K562 (cell line): ENCODE results near the gene MRPS5. TPM values are rescaled to one million over a fixed set of nuclear protein-coding genes. Genes with fewer than 3 reads are reported as not detected.

Experiments used
- FOXM1 ChIP-seq, 2 experiments: fragments of 450-650 bp in 1 of 2; sonication (generic) in 1 of 2; formaldehyde crosslinking in 1 of 2; IDR thresholded peaks; 2 replicates each; pipeline versions ENCODE4 v1.6.1 to v1.9.0; 2017 to 2022; ENCODE audit warnings: low read depth in 2 of 2, mild to moderate bottlenecking in 2 of 2, missing genetic modification reagents in 1 of 2, moderate library complexity in 1 of 2
- RBM34 ChIP-seq: fragments of 200-400 bp; formaldehyde crosslinking; IDR thresholded peaks from 2 replicates; pipeline ENCODE4 v1.6.1; 2018; ENCODE audit warnings: low read length, borderline replicate concordance; ENCODE audit not compliant: insufficient read depth
- TCFL5 ChIP-seq: fragments of 250-450 bp; sonication (Bioruptor Pico); conservative IDR thresholded peaks from 2 replicates; pipeline ENCODE4 v1.6.1; 2021; ENCODE audit warnings: mild to moderate bottlenecking, moderate library complexity, matching md5 sums
- ZNF232 ChIP-seq: sonication (generic); formaldehyde crosslinking; IDR thresholded peaks from 2 replicates; pipeline ENCODE4 v1.8.0; 2022; ENCODE audit warnings: mild to moderate bottlenecking, missing genetic modification reagents
- polyA plus RNA-seq, 8 experiments: library from polyadenylated mRNA; depleted of rRNA in 4 of 8; stranded (reverse) in 5 of 8; unstranded in 3 of 8; fragments of >200 nt; fragmentation: Nextera tagmentation in 2 of 8; fragmentation: Illumina TruSeq in 1 of 8; extraction: Ambion mirVana in 2 of 8; extraction: Trizol in 1 of 8; gene quantifications; 2 replicates each; pipeline versions ENCODE4 v1.2.1 to v1.2.3, GENCODE V29; 2011 to 2014; ENCODE audit warnings: inconsistent platforms in 1 of 8, missing spikeins in 1 of 8
- total RNA-seq, 7 experiments: library from RNA; depleted of rRNA in 6 of 7; stranded (reverse); fragments of >200 nt in 6 of 7; fragmentation: Illumina TruSeq in 2 of 7; extraction: Trizol in 2 of 7; gene quantifications; 2 replicates each; pipeline versions ENCODE4 v1.2.1 to v1.2.3, GENCODE V29; 2011 to 2021; ENCODE audit warnings: low replicate concordance in 1 of 7
- TF ChIP-seq, protein P1 (sequence below): sonication (generic); formaldehyde crosslinking; IDR thresholded peaks from 2 replicates; pipeline ENCODE4 v1.8.1; 2023; ENCODE audit warnings: mild to moderate bottlenecking, missing genetic modification reagents, moderate library complexity
- TF ChIP-seq, protein P2 (sequence below): fragments of 200-800 bp; sonication (Bioruptor generic); IDR thresholded peaks from 2 replicates; pipeline ENCODE4 v1.6.1; 2017; ENCODE audit warnings: missing genetic modification characterization, missing compliant biosample characterization
- TF ChIP-seq, protein P3 (sequence below), 3 experiments: fragments of 200-800 bp in 1 of 3; sonication (Bioruptor generic) in 1 of 3; sonication (generic) in 1 of 3; formaldehyde crosslinking in 1 of 3; IDR thresholded peaks; 2 replicates each; pipeline versions ENCODE4 v1.6.1 to v1.8.0; 2016 to 2022; ENCODE audit warnings: mild to moderate bottlenecking in 2 of 3, missing compliant biosample characterization in 2 of 3, missing genetic modification characterization in 2 of 3, missing genetic modification reagents in 1 of 3
- TF ChIP-seq, protein P4 (sequence below): fragments of 250-450 bp; sonication (Bioruptor Pico); IDR thresholded peaks from 2 replicates; pipeline ENCODE4 v1.5.0; 2021
- TF ChIP-seq, protein P5 (sequence below), 2 experiments: fragments of 450-650 bp; IDR thresholded peaks; 2 replicates each; pipeline ENCODE4 v1.6.1; 2018; ENCODE audit warnings: mild to moderate bottlenecking in 2 of 2, low read depth in 1 of 2; ENCODE audit not compliant: partially characterized antibody in 2 of 2
- TF ChIP-seq, protein P6 (sequence below): fragments of 450-650 bp; formaldehyde crosslinking; IDR thresholded peaks from 2 replicates; pipeline ENCODE4 v1.4.0; 2022; ENCODE audit warnings: missing genetic modification characterization

Gene MRPS5
- total and polyA plus RNA-seq, 9 of the 15 experiments (the other 6 are each of a cell fraction or from before 2014, with no cell fraction given), result 85.0 to 162 (median 118) TPM

DNA sequence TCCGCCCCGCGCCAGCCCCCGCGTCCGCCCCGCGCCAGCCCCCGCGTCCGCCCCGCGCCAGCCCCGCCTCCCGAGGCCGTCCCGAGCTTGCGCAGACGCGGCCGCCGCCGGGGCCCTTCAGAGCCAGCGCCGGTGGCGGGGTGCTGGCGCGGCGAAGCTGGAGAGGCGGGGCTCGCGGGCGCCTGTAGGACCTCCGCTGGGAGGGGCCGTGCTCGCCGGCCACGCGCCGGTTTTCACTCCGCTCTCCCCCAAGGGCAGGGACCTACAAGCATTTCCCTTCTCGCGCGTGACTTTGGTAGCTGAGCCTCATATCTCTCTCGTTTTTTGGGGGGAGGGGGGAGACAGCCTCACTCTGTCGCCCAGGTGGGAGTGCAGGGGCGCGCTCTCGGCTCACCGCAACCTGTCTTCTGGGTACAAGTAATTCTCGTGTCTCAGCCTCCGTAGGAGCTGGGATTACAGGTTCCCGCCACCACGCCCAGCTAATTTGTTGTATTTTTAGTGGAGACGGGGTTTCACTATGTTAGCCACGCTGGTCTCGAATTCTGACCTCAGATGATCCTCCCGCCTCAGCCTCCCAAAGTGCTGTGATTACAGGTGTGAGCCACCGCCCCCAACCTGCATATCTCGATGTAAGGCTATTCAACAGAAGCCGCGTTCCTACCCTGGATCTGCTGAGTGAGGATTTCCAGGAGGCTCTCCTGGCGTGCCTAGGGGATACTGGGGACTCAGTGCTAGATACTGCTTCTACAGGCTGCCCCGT is 38.3 kb upstream of the MRPS5 start, which contains the start of gene ZNF514 (continued):
- TF ChIP-seq RBM34 (no peak), TCFL5 (CRISPR knock-in tag) (no peak), ZNF232 (CRISPR knock-in tag) (no peak), FOXM1 (IDR thresholded peaks at IDR 0.05; ENCODE audit: low read depth) (no peak), FOXM1 (CRISPR knock-in tag; IDR thresholded peaks at IDR 0.05; ENCODE audit: low read depth) (no peak)
- TF ChIP-seq, protein P1, sequence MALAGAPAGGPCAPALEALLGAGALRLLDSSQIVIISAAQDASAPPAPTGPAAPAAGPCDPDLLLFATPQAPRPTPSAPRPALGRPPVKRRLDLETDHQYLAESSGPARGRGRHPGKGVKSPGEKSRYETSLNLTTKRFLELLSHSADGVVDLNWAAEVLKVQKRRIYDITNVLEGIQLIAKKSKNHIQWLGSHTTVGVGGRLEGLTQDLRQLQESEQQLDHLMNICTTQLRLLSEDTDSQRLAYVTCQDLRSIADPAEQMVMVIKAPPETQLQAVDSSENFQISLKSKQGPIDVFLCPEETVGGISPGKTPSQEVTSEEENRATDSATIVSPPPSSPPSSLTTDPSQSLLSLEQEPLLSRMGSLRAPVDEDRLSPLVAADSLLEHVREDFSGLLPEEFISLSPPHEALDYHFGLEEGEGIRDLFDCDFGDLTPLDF (CRISPR knock-in tag), result no peak
- TF ChIP-seq, protein P2, sequence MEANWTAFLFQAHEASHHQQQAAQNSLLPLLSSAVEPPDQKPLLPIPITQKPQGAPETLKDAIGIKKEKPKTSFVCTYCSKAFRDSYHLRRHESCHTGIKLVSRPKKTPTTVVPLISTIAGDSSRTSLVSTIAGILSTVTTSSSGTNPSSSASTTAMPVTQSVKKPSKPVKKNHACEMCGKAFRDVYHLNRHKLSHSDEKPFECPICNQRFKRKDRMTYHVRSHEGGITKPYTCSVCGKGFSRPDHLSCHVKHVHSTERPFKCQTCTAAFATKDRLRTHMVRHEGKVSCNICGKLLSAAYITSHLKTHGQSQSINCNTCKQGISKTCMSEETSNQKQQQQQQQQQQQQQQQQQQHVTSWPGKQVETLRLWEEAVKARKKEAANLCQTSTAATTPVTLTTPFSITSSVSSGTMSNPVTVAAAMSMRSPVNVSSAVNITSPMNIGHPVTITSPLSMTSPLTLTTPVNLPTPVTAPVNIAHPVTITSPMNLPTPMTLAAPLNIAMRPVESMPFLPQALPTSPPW (CRISPR knock-in tag), result peak; percentile 96
- TF ChIP-seq, protein P3, sequence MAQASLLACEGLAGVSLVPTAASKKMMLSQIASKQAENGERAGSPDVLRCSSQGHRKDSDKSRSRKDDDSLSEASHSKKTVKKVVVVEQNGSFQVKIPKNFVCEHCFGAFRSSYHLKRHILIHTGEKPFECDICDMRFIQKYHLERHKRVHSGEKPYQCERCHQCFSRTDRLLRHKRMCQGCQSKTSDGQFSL (CRISPR knock-in tag; IDR thresholded peaks at IDR 0.05), result no peak
- TF ChIP-seq, protein P3 (tag; IDR thresholded peaks at IDR 0.05), result no peak
- TF ChIP-seq, protein P4, sequence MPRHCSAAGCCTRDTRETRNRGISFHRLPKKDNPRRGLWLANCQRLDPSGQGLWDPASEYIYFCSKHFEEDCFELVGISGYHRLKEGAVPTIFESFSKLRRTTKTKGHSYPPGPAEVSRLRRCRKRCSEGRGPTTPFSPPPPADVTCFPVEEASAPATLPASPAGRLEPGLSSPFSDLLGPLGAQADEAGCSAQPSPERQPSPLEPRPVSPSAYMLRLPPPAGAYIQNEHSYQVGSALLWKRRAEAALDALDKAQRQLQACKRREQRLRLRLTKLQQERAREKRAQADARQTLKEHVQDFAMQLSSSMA (CRISPR knock-in tag), result no peak
- TF ChIP-seq, protein P5, sequence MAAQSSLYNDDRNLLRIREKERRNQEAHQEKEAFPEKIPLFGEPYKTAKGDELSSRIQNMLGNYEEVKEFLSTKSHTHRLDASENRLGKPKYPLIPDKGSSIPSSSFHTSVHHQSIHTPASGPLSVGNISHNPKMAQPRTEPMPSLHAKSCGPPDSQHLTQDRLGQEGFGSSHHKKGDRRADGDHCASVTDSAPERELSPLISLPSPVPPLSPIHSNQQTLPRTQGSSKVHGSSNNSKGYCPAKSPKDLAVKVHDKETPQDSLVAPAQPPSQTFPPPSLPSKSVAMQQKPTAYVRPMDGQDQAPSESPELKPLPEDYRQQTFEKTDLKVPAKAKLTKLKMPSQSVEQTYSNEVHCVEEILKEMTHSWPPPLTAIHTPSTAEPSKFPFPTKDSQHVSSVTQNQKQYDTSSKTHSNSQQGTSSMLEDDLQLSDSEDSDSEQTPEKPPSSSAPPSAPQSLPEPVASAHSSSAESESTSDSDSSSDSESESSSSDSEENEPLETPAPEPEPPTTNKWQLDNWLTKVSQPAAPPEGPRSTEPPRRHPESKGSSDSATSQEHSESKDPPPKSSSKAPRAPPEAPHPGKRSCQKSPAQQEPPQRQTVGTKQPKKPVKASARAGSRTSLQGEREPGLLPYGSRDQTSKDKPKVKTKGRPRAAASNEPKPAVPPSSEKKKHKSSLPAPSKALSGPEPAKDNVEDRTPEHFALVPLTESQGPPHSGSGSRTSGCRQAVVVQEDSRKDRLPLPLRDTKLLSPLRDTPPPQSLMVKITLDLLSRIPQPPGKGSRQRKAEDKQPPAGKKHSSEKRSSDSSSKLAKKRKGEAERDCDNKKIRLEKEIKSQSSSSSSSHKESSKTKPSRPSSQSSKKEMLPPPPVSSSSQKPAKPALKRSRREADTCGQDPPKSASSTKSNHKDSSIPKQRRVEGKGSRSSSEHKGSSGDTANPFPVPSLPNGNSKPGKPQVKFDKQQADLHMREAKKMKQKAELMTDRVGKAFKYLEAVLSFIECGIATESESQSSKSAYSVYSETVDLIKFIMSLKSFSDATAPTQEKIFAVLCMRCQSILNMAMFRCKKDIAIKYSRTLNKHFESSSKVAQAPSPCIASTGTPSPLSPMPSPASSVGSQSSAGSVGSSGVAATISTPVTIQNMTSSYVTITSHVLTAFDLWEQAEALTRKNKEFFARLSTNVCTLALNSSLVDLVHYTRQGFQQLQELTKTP (IDR thresholded peaks at IDR 0.05; ENCODE audit: low read depth in 1 of 2, partially characterized antibody in 2 of 2), result no peak
- TF ChIP-seq, protein P6, sequence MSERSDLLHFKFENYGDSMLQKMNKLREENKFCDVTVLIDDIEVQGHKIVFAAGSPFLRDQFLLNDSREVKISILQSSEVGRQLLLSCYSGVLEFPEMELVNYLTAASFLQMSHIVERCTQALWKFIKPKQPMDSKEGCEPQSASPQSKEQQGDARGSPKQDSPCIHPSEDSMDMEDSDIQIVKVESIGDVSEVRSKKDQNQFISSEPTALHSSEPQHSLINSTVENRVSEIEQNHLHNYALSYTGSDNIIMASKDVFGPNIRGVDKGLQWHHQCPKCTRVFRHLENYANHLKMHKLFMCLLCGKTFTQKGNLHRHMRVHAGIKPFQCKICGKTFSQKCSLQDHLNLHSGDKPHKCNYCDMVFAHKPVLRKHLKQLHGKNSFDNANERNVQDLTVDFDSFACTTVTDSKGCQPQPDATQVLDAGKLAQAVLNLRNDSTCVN (CRISPR knock-in tag), result no peak
